T-helper 2 cell treated with Interferon-gamma antibody and Interleukin-4, amounts not matched to agents 100 ng/mL and 5 ng/mL, for 36 hours (primary cell): Measurements from ENCODE around the gene FBN2. TPM values are rescaled to one million over a fixed set of nuclear protein-coding genes. Genes with fewer than 3 reads are reported as not detected.
"Not testable (repeated sequence)": the region's sequence is repeated elsewhere in the genome, so short reads cannot be mapped to it uniquely, and the experiment has no call there.

Experiments
- intact Hi-C: fragments of 100-400 bp; cut with micrococcal nuclease; formaldehyde crosslinking; loops from one replicate; pipeline ENCODE4 v1.15.1; 2023
- total RNA-seq: library from RNA; stranded (reverse); gene quantifications from 2 replicates; pipeline ENCODE4 v1.2.3, GENCODE V29; 2022

FBN2 gene
- total RNA-seq, 1 donor from 2014 or later, result not detected

GRCh38 chr5:128480158-128480557, 57.9 kb downstream of the FBN2 start:
- intact Hi-C loops, result no loop called here

- intact Hi-C loops, result no loop called here
Measured at GRCh38 chr5:128478386-128479368, 59.4 kb downstream of the FBN2 start.

- intact Hi-C loops, result no loop called here
Measured at GRCh38 chr5:128477944-128478343, 60.1 kb downstream of the FBN2 start.

DNA sequence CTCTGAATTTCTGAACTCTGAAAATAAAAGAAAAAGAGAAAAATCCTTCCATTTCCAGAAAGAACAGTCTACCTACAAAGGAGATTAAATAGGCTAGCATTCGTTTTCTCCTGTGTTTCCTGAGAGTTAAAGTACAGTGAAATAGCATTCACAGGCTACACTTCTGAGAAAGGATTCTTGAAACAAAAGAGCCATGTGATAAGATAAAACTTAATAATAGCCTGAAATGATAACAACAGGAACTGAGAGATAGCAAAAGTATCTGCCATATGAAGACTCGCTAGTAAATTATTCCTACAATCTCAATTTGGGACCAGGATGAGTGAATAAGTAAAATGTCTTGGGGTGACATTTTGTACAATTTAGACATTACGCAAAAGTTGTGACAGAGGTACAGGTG, 62.4 kb downstream of the FBN2 start:
- intact Hi-C loops, result no loop called here

- intact Hi-C loops, result no loop called here
Measured at GRCh38 chr5:128472919-128473318, 65.1 kb downstream of the FBN2 start.

DNA sequence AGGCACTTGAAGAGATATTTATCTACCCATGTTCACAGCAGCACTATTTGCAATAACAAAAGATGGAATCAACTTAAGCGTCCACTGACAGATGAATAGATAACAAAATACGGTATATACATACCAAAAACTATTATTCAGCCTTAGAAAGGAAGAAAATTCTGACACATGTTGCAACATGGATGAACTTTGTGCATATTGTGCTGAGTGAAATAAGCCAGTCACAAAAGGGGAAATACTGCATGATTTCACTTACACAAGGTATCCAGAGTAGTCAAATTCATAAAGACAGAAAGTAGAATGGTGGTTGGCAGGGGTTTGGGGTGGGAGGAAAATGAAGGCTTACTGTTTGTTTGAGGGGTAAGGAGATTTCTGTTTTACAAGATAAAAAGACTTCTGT, 66.0 kb downstream of the FBN2 start:
- intact Hi-C loops, result no loop called here

- intact Hi-C loops, result no loop called here
Measured at GRCh38 chr5:128470663-128471062, 67.4 kb downstream of the FBN2 start.

DNA sequence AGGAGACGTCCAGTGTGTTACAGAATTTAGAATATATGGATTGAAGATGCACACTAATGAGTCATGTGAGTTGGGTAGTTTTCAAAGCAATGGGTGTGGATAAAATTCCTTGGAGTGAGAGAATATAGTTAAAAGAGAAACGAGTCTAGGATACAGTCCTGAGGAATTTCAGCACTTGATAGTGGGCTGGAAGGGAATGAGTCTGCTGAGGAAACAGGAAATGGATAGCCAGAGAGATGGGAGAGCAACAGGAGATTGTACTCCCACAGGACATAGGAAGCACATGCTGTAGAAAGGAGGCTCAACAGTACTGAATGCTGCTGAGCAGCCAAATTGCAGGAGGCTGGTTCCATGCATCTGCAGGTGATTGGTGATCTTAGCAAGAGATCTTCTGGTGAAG, 68.1 kb downstream of the FBN2 start:
- intact Hi-C loops, result no loop called here

GRCh38 chr5:128466980-128467379, 71.1 kb downstream of the FBN2 start:
- intact Hi-C loops, result no loop called here

GRCh38 chr5:128466554-128466953, 71.5 kb downstream of the FBN2 start:
- intact Hi-C loops, result no loop called here

DNA sequence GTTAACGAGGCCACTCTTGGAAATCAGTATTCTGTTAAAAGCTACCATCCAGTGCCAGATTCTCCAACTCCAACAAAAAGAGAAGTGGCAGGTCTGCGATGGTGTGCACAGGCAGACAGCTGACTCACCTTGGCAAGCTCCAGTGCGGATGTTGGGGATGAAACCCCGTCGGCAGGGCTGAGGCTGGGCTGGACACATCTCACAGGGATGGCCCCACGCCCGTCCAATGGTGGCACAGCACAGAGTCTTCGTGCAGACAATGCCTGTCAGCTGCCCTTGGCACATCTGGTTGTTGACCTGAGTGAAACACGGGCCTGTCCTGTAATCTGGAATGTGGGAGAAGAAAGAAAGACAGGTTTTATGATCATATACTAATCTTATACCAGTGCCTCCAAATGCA, 73.4 kb downstream of the FBN2 start:
- intact Hi-C loops, result no loop called here

- intact Hi-C loops, result no loop called here
Measured at GRCh38 chr5:128462330-128462729, 75.7 kb downstream of the FBN2 start.

GRCh38 chr5:128457147-128457915, 80.7 kb downstream of the FBN2 start:
- intact Hi-C loops, result not testable (repeated sequence)

DNA sequence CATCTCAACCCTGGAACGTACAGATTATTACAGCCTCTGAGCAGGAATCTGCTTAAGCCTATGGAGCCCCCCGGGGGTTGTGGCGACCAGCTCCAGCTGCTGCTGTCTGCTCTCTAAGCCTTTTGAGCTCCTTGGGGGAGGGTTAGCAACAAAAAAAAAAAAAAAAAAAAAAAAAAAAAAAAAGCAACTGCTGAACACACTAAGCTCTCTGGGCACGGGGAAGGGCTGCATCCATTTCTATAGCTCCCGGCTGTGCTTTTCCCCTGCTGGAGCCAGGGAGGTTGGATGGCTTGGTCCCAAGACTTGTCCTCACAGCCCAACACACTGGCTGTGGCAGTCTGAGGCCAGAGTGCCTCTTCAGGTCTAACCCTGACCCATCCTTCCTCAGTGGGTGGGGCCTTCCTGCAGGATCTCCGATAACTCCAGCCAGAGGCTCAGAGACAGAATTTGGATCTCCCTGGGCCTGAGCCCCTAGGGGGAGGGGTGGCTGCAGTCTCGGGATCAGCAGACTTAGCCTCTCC, 82.1 kb downstream of the FBN2 start:
- intact Hi-C loops, result no loop called here

DNA sequence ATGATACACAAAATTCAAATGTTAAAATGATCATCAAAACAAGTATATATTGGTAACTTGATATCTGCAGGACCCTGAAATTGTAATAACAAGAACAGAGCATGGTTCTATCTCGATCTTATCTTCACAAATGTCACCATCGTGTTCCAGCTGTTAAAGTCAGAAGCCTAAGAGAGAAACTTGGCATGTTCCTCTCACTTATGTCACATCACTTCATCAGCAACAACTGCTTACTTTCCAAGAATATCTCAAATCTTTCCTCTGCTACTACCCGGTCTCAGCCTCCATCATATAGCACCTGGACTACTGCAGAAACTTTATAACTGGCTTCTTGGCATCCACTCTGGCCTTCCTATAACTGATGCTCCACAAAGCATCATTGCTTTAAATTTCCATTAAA, 84.9 kb downstream of the FBN2 start:
- intact Hi-C loops, result no loop called here

- intact Hi-C loops, result not testable (repeated sequence)
Measured at GRCh38 chr5:128447224-128447623, 90.8 kb downstream of the FBN2 start.

DNA sequence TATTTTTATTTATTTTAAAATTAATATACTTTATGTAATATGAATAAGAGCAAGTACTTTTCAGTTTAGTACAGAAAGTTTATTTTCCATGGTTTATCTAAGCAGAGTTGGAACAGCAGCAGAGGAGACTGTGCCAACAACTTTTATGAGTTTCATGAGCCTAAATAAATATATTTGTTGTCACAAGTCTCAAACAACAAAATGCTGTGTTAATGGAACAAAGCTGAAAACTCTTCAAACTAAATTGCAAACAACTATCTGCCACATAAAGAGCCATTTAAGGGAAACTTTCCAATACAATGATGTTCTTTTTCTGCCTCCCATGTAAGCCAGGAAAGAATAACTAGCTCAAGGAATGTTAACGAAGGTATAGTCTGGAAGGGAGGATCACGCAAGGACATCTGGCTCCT, 96.1 kb downstream of the FBN2 start:
- intact Hi-C loops, result no loop called here

GRCh38 chr5:128441165-128441564, 96.9 kb downstream of the FBN2 start:
- intact Hi-C loops, result no loop called here

- intact Hi-C loops, result no loop called here
Measured at GRCh38 chr5:128436749-128437188, 101.3 kb downstream of the FBN2 start.

GRCh38 chr5:128435861-128436260, 102.2 kb downstream of the FBN2 start:
- intact Hi-C loops, result no loop called here

GRCh38 chr5:128434993-128435392, 103.1 kb downstream of the FBN2 start:
- intact Hi-C loops, result no loop called here

DNA sequence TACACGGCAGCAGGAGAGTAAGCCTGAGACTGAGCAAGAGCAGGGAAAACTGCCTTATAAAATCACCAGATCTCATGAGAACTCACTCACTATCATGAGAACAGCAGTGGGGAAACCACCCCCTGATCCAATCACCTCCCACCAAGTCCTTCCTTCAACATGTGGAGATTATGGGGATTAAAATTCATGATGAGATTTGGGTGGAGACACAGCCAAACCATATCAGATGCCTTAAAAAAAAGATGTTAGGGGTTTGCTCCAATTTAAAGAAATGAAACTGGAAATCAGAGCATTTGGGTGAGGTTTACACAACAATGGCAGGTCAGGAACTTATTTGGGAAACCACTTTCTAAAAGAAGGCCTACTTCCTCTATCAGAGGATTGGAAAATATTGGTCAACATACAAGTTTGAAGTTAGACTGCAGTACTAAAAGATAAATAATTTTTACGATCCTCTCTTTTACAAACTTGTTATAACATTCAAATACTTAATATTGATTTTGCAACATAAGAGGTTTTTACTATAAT, 105.1 kb downstream of the FBN2 start:
- intact Hi-C loops, result no loop called here
